GM18873 (cell line): Measurements from ENCODE around the gene SIN3A.
"Not testable (repeated sequence)": the region's sequence is repeated elsewhere in the genome, so short reads cannot be mapped to it uniquely, and the experiment has no call there.

Experiments
- ATAC-seq: cut with Tn5 transposase; IDR thresholded peaks from one replicate; pipeline ENCODE4 v1.9.1; 2021; ENCODE audit warnings: mild to moderate bottlenecking, moderate library complexity, moderate number of reproducible peaks; ENCODE audit not compliant: unreplicated experiment, low FRiP score

SIN3A gene

DNA sequence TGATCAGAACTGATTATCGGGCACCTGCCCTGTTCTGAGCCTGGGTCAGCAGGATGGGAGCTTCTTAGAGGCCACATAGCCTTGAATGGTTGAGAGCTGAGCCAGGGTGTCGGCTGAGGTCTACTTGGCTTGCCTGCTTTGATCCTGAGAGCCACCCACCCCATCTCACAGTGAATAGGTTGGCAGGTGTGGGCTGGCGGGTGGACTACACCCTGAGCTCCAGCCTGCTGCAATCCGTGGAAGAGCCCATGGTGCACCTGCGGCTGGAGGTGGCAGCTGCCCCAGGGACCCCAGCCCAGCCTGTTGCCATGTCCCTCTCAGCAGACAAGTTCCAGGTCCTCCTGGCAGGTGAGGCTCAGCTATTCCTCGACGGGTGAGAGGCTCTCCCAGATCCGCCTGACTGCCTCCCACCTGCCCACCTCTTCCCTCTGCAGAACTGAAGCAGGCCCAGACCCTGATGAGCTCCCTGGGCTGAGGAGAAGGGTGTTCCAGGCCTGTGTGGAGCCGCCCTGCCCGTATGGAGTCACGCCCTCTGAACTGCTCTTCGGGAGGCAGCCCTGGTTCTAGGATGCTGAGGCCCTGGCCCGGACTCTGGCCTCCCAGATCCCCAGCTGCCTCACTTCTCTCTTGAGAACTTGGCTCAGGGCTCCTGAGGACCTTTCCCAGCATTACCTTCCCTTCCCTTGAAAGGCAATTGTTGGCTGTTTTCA, 111.8 kb downstream of the SIN3A start:
- no peak for ATAC-seq

DNA sequence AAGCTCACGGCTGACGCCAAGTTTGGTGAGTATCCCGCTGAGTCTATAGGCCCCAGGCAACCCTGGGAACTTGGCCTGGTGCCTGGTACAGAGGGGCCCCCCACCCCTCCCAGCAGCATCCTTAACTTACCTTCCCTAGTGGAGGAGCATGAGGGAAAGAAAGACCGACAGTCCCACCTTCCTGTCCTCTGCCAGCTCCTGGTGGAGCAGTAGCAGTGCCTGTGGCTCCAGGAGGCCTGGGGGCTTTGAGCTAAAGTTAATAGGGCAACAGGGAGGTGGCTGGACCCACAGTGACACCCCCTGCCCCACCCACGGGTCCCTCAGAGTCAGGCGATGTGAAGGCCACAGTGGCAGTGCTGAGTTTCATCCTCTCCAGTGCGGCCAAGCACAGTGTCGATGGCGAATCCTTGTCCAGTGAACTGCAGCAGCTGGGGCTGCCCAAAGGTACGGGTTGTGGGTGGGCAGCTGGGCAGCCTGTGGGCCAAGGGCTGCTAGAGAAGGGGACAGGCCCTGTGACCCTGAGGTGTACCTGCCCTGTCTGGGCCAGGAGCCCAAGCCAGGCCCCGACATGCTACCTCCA, 112.7 kb downstream of the SIN3A start:
- no peak for ATAC-seq

DNA sequence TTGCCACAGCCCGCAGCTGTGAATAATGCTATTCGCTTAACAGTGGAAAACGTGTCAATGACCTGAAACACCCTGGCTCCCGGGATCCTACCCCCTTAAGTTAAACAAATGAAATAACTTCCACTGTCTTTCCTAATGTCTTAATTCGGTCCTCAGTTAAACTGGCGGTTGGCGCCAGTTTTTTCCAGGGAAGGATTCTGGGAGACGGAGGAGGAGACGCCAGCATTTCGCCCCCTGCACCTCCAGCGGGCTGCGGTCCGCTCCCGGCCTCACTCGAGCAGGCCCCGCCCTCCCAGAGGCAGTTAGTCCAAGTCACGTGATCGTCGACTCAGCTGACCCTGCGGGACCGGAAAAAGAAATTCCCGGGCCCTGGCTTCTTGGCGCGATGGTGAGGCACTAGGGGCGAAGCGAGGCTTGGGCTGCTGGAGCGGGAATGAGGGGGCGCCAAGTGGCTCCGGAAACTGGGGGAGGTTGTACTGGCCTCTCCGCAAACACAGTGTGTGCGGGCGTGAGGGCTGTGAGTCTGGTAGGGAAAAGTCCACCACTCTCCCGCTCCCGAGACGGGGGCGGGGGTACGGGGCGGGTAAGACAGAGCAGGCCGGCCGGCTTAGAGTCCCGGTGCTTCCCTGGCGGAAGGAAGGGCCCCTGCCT, 115.7 kb downstream of the SIN3A start, which contains the start of gene COMMD4:
TSS of gene COMMD4 (plus strand) at position 359 of the 651 bp plus-strand sequence. CDS start at position 386, 27 bp downstream.
- ATAC-seq: no peak

DNA sequence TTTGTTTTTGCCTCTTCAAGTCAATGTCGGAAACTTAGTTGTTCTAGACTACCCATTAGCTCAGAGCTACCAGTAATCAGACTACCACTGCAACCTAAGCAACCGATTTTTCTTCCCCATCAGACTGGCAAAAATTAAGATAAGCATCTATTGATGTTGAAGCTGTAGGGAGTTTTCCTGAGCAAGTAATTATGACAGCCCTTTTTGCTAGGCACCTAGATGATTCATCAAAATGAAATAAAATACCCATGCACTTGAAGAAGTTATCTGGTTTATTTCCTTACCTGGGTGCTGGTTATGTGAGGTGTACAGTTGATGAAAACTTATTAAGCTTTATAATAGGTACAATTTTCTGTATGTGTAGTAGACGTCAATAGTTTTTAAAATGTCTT, 116.2 kb downstream of the SIN3A start:
- no peak for ATAC-seq

DNA sequence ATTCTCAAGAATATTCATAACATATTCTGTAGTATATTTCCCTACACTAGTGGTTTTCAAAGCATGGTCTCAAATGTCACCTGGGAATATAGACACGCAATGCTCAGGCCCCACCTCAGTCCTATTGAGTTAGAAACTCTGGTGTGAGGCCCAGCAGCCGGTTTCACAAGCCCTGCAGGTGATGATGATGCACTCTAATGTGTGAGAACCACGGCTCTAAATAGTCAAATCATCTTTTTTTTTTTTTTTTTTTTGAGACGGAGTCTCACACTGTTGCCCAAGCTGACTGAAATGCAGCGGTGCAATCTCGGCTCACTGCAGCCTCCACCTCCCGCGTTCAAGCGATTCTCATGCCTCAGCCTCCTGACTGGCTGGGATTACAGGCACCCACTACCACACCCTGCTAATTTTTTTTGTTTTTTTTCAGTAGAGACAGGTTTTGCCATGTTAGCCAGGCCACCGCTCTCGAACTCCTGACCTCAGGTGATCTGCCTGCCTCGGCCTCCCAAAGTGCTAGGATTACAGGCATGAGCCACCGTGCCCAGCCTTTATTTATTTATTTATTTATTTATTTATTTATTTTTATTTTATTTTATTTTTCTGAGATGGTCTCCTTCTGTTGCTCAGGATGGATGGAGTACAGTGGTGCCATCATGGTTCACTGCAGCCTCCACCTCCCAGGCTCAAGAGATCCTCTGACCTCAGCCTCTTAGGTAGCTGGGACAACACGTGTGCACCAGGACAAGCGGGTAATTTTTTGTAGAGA, 117.7 kb downstream of the SIN3A start:
- not testable (repeated sequence) for ATAC-seq

DNA sequence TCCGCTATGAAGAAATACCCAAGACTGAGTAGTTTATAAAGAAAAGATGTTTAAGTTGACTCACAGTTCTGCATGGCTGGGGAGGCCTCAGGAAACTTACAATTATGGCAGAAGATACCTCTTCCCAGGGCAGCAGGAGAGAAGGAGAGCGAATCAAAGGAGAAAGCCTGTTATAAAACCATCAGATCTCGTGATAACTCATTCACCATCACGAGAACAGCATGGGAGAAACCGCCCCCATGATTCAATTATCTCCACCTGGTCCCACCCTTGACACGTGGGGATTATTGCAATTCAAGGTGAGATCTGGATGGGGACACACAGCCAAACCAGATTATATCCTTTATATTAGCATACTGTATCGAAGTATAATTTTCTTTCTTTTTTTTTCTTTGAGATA, 119.4 kb downstream of the SIN3A start:
- ATAC-seq: not testable (repeated sequence)

DNA sequence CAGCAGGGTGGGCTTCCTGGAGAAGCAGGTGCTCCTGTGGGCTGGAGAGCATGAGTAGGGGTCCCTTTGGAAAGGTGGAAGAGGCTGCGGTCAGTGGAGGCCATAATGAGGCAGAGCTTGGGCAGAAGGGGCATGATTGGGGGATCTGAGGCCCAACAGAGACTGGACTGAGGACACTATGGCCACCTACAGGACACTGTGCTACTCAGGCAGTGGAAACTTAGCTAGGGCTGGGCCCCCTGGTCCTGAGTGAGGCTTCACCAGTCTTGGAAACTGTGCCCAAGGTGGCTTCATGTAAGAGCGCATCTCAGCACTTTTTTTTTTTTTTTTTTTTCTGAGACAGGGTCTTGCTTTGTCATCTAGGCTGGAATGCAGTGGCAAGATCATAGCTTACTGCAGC, 121.9 kb downstream of the SIN3A start:
- ATAC-seq: no peak

DNA sequence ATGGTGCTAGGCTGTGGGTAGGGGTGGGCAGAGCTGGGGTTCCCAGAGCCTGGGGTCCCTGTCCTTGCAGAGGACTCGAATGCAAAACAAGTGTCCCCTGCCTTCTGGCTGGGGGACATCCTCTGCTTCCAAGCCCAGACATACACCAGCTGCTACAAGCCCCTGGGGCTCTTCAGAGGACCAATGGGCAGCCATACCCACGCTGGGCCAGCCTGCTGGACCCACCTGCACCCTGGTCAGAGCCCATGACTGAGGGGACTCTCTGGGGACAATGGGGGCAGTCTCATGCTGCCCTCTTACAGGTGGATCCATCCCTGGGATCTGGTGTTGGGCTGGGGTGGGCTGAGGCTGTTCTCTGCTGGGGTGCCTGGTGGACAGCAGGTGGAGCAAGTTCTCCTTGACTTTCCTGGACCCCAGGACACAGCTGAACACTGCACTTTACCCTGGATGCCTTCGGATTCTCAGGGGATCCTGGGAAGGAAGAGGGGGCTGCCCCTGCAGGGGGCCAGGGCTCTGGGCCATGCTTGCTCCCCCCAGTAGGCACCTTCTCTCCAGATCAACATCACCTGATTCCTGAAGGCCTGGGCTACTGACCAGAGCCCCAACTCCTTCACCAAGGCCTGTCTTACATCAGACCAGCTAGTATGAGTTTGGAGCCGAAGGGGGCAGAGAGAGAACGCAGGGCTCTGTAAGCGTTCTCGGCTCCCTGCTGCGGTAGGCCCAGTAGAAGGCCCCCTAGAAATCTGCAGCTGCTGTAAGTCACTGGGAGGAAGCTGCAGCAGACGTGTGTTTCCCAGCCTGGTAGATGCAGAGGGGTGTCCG, 122.8 kb downstream of the SIN3A start:
- ATAC-seq: no peak

DNA sequence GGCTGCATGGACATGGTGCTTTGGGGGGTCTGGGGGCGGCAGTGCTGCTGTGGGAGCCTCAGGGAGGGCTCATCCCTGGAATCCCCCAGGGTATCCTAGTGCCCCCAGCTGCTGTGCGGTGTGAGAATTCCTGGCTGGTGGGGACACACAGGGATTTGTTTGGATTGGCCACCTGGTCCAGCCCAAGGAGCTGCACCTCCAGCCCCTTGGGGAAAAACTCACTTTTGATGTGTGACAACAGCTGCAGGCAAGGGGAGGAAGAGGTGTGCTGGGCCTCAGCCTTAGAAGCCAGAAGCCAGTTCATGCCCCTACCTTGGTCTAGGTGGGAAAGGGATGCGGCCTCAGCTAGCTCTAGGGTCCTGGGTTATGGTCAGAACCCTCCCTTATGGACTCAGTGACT, 124.0 kb downstream of the SIN3A start:
- ATAC-seq: no peak

DNA sequence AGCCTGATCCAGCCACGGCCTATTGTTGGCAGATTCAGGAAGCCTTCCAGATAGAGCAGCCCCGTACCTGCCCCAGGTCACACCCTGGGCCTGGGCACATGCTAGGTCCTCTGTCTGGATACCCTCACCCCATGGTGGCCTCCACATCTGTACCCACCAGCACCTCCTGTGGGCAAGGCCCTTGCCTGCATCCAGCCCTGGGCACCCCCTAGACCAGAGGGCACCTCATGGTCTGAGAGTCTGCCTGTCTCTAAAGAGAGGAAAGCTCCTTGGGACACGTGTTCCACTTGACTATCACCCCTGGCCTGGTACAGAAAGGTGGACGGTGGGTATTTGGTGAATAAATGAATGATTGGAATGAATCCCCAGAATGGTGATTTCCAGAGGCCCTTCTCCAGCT, 124.5 kb downstream of the SIN3A start:
- no peak for ATAC-seq

DNA sequence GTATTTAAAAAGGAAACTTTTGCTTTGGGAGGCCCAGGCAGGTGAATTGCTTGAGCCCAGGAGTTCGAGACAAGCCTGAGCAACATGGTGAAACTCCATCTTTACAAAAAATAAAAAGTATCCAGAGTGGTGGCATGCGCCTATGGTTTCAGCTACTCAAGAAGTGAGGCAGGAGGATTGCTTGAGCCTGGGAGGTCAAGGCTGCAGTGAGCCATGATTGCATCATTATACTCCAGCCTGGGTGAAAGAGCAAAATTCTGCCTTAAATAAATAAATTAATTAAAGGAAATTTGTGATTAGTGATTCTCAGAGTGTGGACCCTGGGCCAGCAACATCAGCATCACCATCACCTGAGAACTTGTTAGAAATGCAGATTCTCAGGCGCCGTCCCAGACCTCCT, 125.6 kb downstream of the SIN3A start:
- no peak for ATAC-seq

DNA sequence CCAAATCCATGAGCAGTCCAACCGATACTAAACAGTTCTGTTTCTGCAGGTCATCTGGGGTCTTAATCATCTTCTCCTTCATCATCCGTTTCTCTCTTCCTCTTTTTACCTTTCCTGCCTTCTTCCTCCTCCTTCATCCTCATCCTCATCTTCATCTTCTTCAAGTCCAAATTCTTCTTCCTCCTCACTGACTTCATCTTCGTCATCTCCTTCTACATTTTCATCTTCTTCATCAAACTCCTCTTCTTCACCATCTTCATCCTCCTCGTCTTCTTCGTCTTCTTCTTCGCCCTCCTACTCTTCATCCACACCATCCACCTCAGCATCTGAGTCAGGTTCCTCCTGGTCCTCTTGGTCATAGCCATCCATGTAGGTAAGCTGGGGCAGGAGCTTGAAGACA, 129.8 kb downstream of the SIN3A start:
- no peak for ATAC-seq
